A549 (cell line): ENCODE results near the gene S100A9.
"Not testable (repeated sequence)": the region's sequence is repeated elsewhere in the genome, so short reads cannot be mapped to it uniquely, and the experiment has no call there.

Experiments
- CHD2 ChIP-seq: fragments of 150-350 bp; IDR thresholded peaks from 2 replicates; pipeline ENCODE4 v1.6.1; 2014; ENCODE audit warnings: low read length; ENCODE audit not compliant: partially characterized antibody
- KDM1A ChIP-seq: fragments of 200-600 bp; sonication (generic); IDR thresholded peaks from 2 replicates; pipeline ENCODE4 v1.6.1; 2016; ENCODE audit warnings: low read depth, mild to moderate bottlenecking

GRCh38 chr1:153407274-153407673, 49.6 kb downstream of the S100A9 start:
- not testable (repeated sequence) for TF ChIP-seq KDM1A, CHD2
